Transverse colon (tissue), 4 donors: ENCODE results near the gene MAPKAPK2.

Experiments
- CTCF ChIP-seq, 5 experiments: fragments of 200-600 bp in 3 of 5; fragments of 450-650 bp in 2 of 5; sonication (generic) in 3 of 5; IDR thresholded peaks; 1 replicate in 2 of 5; 2 replicates in 3 of 5; pipeline ENCODE4 v1.5.1; 2016 to 2017; ENCODE audit warnings: antibody characterized with exemption in 5 of 5, inconsistent platforms in 3 of 5, mild to moderate bottlenecking in 2 of 5, moderate library complexity in 1 of 5
- POLR2AphosphoS5 ChIP-seq, 3 donors: sonication (generic); formaldehyde crosslinking; IDR thresholded peaks; one replicate each; pipeline ENCODE4 v1.6.1; 2016; ENCODE audit warnings: antibody characterized with exemption in 3 of 3

- TF ChIP-seq CTCF (IDR thresholded peaks at IDR 0.05): no peak
- TF ChIP-seq POLR2AphosphoS5 (IDR thresholded peaks at IDR 0.05): no peak
Measured at GRCh38 chr1:206737729-206738201, 53.1 kb downstream of the MAPKAPK2 start.
